Ishikawa (cell line): ENCODE results near the gene CEP112.

Source experiments
- CEBPB ChIP-seq: IDR thresholded peaks from 2 replicates; pipeline ENCODE4 v1.6.1; 2012
- CREB1 ChIP-seq: IDR thresholded peaks from 2 replicates; pipeline ENCODE4 v1.6.1; 2012; ENCODE audit warnings: low read depth
- EGR1 ChIP-seq: IDR thresholded peaks from 2 replicates; pipeline ENCODE4 v1.6.1; 2012
- EP300 ChIP-seq: IDR thresholded peaks from 2 replicates; pipeline ENCODE4 v1.6.1; 2012; ENCODE audit warnings: borderline replicate concordance
- FOXM1 ChIP-seq: IDR thresholded peaks from 2 replicates; pipeline ENCODE4 v1.6.1; 2012; ENCODE audit warnings: low read depth, borderline replicate concordance
- NFIC ChIP-seq: IDR thresholded peaks from 2 replicates; pipeline ENCODE4 v1.6.1; 2012
- RAD21 ChIP-seq: IDR thresholded peaks from 2 replicates; pipeline ENCODE4 v1.6.1; 2012; ENCODE audit warnings: low read depth
- TAF1 ChIP-seq: IDR thresholded peaks from 2 replicates; pipeline ENCODE4 v1.6.1; 2012; ENCODE audit warnings: low read depth, mild to moderate bottlenecking
- TCF12 ChIP-seq: IDR thresholded peaks from 2 replicates; pipeline ENCODE4 v1.6.1; 2012; ENCODE audit warnings: low read depth
- TEAD4 ChIP-seq: IDR thresholded peaks from 2 replicates; pipeline ENCODE4 v1.6.1; 2012
- YY1 ChIP-seq: IDR thresholded peaks from 2 replicates; pipeline ENCODE4 v1.6.1; 2012; ENCODE audit warnings: low read depth
- ZBTB7A ChIP-seq: IDR thresholded peaks from 2 replicates; pipeline ENCODE4 v1.6.1; 2012; ENCODE audit warnings: low read depth
- TF ChIP-seq, protein P1 (sequence below): IDR thresholded peaks from 2 replicates; pipeline ENCODE4 v1.6.1; 2012
- TF ChIP-seq, protein P2 (sequence below): IDR thresholded peaks from 2 replicates; pipeline ENCODE4 v1.6.1; 2012; ENCODE audit warnings: low read depth, mild to moderate bottlenecking
- TF ChIP-seq, protein P3 (sequence below): IDR thresholded peaks from 2 replicates; pipeline ENCODE4 v1.6.1; 2012

CEP112 gene

DNA sequence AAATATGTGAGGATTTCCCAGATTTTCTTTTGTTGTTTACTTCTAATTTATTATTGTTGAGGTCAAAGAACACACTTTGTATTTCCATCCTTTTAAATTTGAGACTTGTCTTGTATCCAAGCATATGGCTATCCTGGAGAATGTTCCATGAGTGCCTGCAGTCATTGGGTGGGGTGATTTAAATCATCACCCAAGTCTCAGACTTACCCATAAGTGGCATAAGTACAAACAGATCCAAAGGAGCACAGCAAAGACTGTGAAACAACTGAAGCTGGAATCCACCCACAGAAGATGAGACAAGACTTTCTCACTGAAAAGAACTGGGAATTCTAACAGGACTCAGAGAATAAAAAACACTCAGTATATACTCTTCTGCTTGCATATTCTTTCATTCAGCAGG, 239.9 kb downstream of the CEP112 start:
- TF ChIP-seq, protein P1, sequence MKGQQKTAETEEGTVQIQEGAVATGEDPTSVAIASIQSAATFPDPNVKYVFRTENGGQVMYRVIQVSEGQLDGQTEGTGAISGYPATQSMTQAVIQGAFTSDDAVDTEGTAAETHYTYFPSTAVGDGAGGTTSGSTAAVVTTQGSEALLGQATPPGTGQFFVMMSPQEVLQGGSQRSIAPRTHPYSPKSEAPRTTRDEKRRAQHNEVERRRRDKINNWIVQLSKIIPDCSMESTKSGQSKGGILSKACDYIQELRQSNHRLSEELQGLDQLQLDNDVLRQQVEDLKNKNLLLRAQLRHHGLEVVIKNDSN, result no peak
- TF ChIP-seq EP300, result no peak
- no peak for TF ChIP-seq ZBTB7A
- no peak for TF ChIP-seq TAF1
- TF ChIP-seq, protein P2, sequence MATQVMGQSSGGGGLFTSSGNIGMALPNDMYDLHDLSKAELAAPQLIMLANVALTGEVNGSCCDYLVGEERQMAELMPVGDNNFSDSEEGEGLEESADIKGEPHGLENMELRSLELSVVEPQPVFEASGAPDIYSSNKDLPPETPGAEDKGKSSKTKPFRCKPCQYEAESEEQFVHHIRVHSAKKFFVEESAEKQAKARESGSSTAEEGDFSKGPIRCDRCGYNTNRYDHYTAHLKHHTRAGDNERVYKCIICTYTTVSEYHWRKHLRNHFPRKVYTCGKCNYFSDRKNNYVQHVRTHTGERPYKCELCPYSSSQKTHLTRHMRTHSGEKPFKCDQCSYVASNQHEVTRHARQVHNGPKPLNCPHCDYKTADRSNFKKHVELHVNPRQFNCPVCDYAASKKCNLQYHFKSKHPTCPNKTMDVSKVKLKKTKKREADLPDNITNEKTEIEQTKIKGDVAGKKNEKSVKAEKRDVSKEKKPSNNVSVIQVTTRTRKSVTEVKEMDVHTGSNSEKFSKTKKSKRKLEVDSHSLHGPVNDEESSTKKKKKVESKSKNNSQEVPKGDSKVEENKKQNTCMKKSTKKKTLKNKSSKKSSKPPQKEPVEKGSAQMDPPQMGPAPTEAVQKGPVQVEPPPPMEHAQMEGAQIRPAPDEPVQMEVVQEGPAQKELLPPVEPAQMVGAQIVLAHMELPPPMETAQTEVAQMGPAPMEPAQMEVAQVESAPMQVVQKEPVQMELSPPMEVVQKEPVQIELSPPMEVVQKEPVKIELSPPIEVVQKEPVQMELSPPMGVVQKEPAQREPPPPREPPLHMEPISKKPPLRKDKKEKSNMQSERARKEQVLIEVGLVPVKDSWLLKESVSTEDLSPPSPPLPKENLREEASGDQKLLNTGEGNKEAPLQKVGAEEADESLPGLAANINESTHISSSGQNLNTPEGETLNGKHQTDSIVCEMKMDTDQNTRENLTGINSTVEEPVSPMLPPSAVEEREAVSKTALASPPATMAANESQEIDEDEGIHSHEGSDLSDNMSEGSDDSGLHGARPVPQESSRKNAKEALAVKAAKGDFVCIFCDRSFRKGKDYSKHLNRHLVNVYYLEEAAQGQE, result no peak
- no peak for TF ChIP-seq TCF12
- TF ChIP-seq NFIC, result no peak
- no peak for TF ChIP-seq CREB1
- no peak for TF ChIP-seq RAD21
- TF ChIP-seq TEAD4, result no peak
- TF ChIP-seq CEBPB, result no peak
- no peak for TF ChIP-seq EGR1
- TF ChIP-seq, protein P3, sequence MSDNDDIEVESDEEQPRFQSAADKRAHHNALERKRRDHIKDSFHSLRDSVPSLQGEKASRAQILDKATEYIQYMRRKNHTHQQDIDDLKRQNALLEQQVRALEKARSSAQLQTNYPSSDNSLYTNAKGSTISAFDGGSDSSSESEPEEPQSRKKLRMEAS, result no peak
- no peak for TF ChIP-seq YY1
- TF ChIP-seq FOXM1, result no peak

DNA sequence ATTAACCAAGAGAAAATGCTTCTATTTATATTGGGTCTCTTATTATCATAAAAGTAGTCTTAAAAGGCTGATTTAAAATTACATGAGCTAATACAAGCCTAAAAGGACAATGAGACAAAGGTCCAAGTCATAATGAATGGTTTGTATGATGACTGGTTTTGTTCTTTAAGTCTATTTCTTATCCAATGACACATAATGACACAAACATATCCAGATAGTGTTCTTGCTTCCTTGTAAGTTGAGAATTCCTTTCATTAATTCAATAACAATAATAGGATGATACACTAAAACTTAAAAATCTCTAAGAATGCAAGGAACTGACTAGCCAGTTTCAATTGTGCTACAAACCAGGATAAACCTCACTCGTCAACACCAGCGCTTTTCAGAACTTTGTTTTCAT, 244.1 kb downstream of the CEP112 start:
- TF ChIP-seq TCF12, result no peak

DNA sequence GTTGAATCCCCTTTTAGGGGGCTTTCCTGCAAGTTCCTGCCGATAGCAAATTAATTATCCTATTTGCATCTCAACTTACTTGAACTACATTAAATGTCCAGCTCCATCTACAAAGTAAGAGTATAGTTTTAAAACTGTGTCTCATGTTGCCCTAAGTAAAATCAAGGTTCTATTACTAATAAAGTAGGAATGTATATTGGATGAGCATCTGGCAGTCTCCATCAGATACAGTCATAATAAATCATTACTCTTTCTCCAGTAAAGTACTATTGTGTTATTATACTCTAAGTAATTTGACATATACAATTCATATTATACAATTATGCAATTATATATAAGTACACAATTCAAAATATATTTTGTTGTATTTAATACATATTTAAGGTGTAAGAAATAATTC, 249.3 kb downstream of the CEP112 start:
- TF ChIP-seq EGR1 (no peak), TEAD4 (no peak), EP300 (no peak), CREB1 (no peak), ZBTB7A (no peak), RAD21 (no peak), CEBPB (no peak)
- TF ChIP-seq, protein P3, result no peak
- TF ChIP-seq, protein P2, result no peak
- TF ChIP-seq, protein P1, result no peak

DNA sequence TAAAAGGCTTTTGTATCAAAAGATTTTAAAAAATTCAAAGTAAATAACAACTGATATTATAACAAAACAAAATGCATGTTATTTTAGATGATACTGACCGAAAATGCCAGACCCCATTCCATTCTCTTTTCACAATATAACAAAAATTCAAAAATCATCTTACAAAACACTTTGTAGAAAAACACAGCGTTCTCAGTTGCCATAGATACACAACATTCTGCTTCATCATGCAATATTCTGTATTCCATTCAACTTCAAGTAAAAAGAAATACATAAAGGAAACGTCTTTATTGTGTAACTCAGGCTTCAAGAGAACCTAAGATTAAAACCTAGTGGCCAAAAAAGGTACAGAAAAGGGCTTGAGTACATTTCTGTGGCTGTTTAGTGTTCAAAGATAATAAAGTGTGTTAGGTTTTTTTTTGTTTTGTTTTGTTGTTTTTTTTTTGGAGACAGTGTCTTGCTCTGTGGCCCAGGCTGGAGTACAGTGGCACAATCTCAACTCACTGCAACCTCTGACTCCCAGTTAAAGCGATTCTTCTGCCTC, 250.5 kb downstream of the CEP112 start:
- TF ChIP-seq EGR1, result no peak
- TF ChIP-seq, protein P2, result no peak
- TF ChIP-seq FOXM1, result no peak
- TF ChIP-seq TAF1, result no peak
- no peak for TF ChIP-seq CREB1
- TF ChIP-seq NFIC, result no peak
- TF ChIP-seq EP300, result no peak
- TF ChIP-seq, protein P1, result no peak
- TF ChIP-seq, protein P3, result no peak
- no peak for TF ChIP-seq YY1
- TF ChIP-seq RAD21, result no peak
- TF ChIP-seq TEAD4, result no peak
- no peak for TF ChIP-seq CEBPB
- no peak for TF ChIP-seq ZBTB7A
- no peak for TF ChIP-seq TCF12
